Large intestine (tissue), 3 donors: Measurements from ENCODE around the gene ZNF319. TPM values are rescaled to one million over a fixed set of nuclear protein-coding genes. Genes with fewer than 3 reads are reported as not detected.

ENCODE experiments used
- DNase-seq, 2 donors: peaks; one replicate each; pipeline versions ENCODE4 v3.0.0 to v3.0.0-alpha.2; 2013
- H3K27ac ChIP-seq: one replicate; pipeline ENCODE4 v1.5.1; 2013; ENCODE audit warnings: low read length
- H3K27me3 ChIP-seq: 2 replicates; pipeline ENCODE4 v1.6.1; 2013; ENCODE audit warnings: low read length; ENCODE audit not compliant: control insufficient read depth, insufficient read depth
- H3K36me3 ChIP-seq: 2 replicates; pipeline ENCODE4 v1.6.1; 2013; ENCODE audit warnings: low read length; ENCODE audit not compliant: control insufficient read depth, insufficient read depth
- H3K4me1 ChIP-seq: one replicate; pipeline ENCODE4 v1.6.1; 2013; ENCODE audit warnings: low read length; ENCODE audit not compliant: control insufficient read depth, insufficient read depth
- H3K4me3 ChIP-seq: one replicate; pipeline ENCODE4 v1.5.1; 2013; ENCODE audit warnings: low read length
- H3K9me3 ChIP-seq: one replicate; pipeline ENCODE4 v1.6.1; 2013; ENCODE audit warnings: mild to moderate bottlenecking, low read depth, low read length, moderate library complexity; ENCODE audit not compliant: control insufficient read depth
- WGBS: methylation state at CpG from one replicate; pipeline ENCODE4 v1.1.5; 2013; ENCODE audit warnings: low lambda C conversion rate; ENCODE audit not compliant: insufficient coverage; 5-methylcytosine and 5-hydroxymethylcytosine counted together
- polyA plus RNA-seq: library from polyadenylated mRNA; unstranded; fragments of 120-200 nt; gene quantifications from one replicate; pipeline ENCODE4 v1.2.1, GENCODE V29; 2013

The ZNF319 gene
- polyA plus RNA-seq, 1 donor: 5.8 TPM

DNA sequence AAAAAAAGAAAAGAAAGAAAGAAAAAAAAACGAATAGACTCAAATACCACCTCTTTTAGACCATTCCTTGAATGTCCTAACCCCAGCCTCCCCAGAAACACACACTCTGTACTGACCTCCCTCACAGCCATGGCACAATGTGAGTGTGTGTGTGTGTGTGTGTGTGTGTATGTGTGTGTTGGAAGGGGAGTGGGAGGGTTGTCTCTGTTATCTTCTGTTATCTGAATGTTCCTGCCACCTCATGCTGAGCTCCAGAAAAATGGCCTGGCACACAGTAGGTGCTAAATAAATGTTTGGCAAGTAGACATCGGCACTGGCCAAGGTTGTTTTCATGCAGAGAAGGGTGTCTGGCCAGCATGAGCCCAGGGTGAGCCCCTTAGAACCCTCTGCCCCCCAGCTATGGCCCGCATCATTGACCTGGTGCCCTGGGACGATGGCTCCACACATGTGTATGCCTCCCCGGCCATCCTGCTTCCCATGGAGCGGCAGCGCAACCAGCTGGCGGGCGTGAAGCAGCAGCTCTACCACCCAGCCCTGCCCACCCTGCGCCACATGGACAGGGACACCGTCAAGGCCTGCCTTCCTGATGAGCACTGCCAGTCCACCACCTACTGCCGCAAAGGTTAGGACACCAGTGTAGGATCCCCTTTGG lies 22.9 kb downstream of the ZNF319 start:
- H3K27me3 ChIP-seq: peaks cover 4% of the 10 kb centered on the region
- H3K27ac ChIP-seq: no peak overlapping the region
- H3K4me1 ChIP-seq: no peaks in the 10 kb centered on the region
- no peak overlapping the region for H3K4me3 ChIP-seq
- H3K9me3 ChIP-seq: no peaks in the 10 kb centered on the region
- H3K36me3 ChIP-seq: no peaks in the 10 kb centered on the region
- no CpG with 5 or more reads among the region's 12 CpGs for WGBS
- DNase-seq: no peak

DNA sequence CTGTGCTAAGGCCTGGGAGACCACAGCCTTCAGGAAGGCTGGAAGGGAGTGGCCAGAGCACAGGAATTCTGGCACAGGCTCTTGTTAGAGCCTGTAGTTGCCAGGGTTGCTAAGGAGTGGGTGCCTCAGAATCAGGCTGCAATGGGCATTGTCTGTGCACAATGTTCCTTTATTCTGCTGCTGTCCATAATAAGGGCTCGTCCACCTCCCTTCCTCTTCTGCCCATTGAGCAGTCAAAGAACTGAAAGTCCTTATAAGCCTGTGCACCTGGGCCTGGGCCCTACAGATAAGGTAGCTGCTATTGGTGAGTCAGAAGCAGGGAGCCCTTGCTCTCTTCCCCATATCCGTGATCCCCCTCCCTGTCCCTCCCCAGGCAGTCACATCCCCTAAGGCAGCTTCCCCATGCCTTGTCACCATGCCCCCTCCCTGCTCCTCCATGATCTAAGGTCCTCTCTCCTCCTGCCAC lies 24.1 kb downstream of the ZNF319 start:
- H3K9me3 ChIP-seq: no peaks in the 10 kb centered on the region
- H3K27me3 ChIP-seq: no peaks in the 10 kb centered on the region
- H3K36me3 ChIP-seq: no peaks in the 10 kb centered on the region
- WGBS: no CpG with 5 or more reads among the region's 2 CpGs
- H3K27ac ChIP-seq: no peak overlapping the region
- no peak for DNase-seq
- H3K4me1 ChIP-seq: no peaks in the 10 kb centered on the region
- no peak overlapping the region for H3K4me3 ChIP-seq

DNA sequence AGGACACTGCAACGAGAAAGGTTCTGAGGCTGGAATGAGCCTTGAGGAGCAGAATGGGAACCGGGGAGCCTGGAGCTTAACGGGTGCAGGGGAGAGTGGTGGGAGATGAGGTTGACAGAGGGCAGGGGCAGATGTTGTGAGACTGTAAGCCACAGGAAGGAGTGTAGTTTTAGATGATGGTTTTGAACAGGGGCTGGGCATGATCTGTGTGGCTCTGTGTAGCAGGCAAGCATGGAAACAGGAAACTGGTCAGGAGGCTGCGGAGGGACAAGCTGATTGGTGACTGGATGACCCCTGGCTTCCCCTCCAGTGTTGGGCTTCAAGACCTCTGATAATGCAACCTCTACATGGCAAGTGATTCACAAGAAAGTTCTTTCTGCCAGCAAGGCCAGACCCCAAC lies 28.2 kb downstream of the ZNF319 start:
- Histone ChIP-seq H3K9me3 (no peaks in the 10 kb centered on the region), H3K36me3 (no peaks in the 10 kb centered on the region), H3K4me3 (no peak overlapping the region), H3K27ac (no peak overlapping the region), H3K27me3 (no peaks in the 10 kb centered on the region), H3K4me1 (no peaks in the 10 kb centered on the region)
- no CpG with 5 or more reads among the region's 4 CpGs for WGBS
- DNase-seq: no peak

GRCh38 chr16:57971848-57972247 lies 28.6 kb downstream of the ZNF319 start:
- Histone ChIP-seq H3K4me1 (no peaks in the 10 kb centered on the region), H3K36me3 (no peaks in the 10 kb centered on the region), H3K4me3 (no peak overlapping the region), H3K27ac (no peak overlapping the region), H3K27me3 (no peaks in the 10 kb centered on the region), H3K9me3 (no peaks in the 10 kb centered on the region)
- DNase-seq: no peak
- 70% methylated on average over 1 of the region's 1 CpG for WGBS

GRCh38 chr16:57970970-57971369 lies 29.5 kb downstream of the ZNF319 start, which contains the start of gene CNGB1:
CNGB1 (minus strand) TSS chr16:57971128; CDS start chr16:57967286, 3,842 bp downstream.
- no CpG with 5 or more reads among the region's 6 CpGs for WGBS
- Histone ChIP-seq H3K4me3 (no peak within 1 kb of the TSS), H3K36me3 (no peaks in the 10 kb centered on the region), H3K27me3 (no peaks in the 10 kb centered on the region), H3K9me3 (no peaks in the 10 kb centered on the region), H3K27ac (no peak within 1 kb of the TSS), H3K4me1 (no peaks in the 10 kb centered on the region)
- DNase-seq: no peak

DNA sequence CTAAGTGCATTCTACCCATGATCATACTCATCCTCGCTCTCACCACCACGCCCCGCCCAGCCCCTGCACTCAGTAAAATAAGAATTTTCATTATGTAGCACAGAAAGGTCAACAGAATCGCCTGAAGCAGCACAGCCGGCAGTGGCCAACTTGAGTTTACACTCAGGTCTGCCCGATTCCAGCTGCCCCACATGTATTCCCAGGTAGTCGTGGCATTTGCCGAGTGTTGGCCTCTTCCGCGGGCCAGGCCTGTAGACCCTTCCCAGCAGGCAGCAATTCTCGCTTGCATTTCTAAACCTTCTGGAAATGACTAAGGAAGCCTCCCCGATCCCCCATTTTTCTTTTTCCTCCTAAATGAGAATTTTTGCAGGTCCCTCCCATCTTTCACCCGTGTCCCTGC lies 30.2 kb downstream of the ZNF319 start:
- no peak overlapping the region for H3K27ac ChIP-seq
- no peaks in the 10 kb centered on the region for H3K4me1 ChIP-seq
- no CpG with 5 or more reads among the region's 13 CpGs for WGBS
- no peak for DNase-seq
- H3K36me3 ChIP-seq: no peaks in the 10 kb centered on the region
- H3K27me3 ChIP-seq: no peaks in the 10 kb centered on the region
- H3K9me3 ChIP-seq: no peaks in the 10 kb centered on the region
- H3K4me3 ChIP-seq: no peak overlapping the region

GRCh38 chr16:57969451-57970123 lies 30.9 kb downstream of the ZNF319 start:
- Histone ChIP-seq H3K36me3 (no peaks in the 10 kb centered on the region), H3K9me3 (no peaks in the 10 kb centered on the region), H3K4me3 (no peak overlapping the region), H3K27me3 (no peaks in the 10 kb centered on the region), H3K4me1 (no peaks in the 10 kb centered on the region), H3K27ac (no peak overlapping the region)
- DNase-seq: no peak
- WGBS: 93% methylated on average over 5 of the region's 10 CpGs

DNA sequence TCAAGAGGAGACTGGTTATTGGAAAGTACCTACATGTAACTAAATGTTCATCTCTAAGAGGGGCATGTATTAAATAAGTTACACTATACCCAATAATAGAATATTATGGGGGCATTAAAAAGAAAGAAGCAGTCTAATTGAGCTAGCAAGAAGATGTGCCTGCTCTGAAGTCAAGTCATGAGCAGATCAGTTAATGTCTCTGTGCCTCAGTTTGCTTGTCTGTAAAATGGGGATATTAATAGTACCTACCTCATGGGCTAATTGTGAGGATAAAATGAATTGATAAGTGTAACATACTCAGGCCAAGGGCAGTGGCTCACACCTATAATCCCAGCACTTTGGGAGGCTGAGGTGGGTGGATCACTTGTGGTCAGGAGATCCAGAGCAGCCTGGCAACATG lies 32.6 kb downstream of the ZNF319 start:
- Histone ChIP-seq H3K36me3 (no peaks in the 10 kb centered on the region), H3K9me3 (no peaks in the 10 kb centered on the region), H3K4me3 (no peak overlapping the region), H3K27ac (no peak overlapping the region), H3K4me1 (no peaks in the 10 kb centered on the region), H3K27me3 (no peaks in the 10 kb centered on the region)
- DNase-seq: no peak

DNA sequence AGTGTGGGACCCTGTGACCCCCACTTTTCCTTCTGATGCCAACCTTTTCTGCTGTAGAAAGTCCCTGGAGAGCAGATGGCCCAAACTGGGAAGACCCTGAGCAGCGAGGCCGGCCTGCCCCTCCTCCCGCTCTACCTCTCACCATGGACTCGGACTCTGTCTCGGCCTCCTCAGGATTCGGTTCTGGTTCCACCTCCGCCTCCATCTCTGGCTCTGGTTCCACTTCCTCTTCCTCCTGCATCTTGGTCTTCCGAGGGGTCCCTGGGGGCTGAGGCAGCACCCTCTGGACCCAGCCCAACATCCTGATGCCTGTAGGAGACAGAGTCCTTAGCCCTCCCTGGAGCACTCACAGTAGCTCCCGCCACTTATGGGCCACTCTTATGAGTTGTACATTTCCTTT lies 33.5 kb downstream of the ZNF319 start:
- H3K27me3 ChIP-seq: no peaks in the 10 kb centered on the region
- DNase-seq: no peak
- WGBS: no CpG with 5 or more reads among the region's 9 CpGs

DNA sequence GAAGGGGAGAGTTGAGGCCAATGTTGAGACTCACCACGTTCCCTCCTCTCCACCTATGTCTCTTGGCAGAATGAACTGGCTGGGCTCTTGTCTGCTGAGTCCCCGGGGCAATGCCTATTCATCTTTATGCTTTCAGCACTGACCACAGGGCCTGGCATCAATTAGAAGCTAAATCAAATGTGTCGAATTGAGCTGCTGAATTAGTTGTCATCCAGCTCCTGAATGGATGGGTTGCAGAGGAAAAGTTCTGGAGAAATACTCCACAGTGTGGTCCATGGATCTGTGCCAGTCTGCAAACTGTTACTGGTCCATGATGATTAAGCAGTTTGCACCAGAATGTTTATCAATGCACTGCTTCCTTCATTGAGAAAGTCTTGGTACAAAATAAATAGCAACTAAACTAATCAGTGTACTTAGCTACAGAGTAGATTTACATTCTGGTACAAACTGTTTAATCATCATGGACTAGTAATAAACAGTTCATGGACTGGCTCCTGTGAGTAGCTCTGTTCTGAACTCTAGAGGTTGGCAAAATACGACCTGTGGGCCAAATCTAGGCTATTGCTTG lies 34.2 kb downstream of the ZNF319 start:
- no peak overlapping the region for H3K27ac ChIP-seq
- no peaks in the 10 kb centered on the region for H3K36me3 ChIP-seq
- H3K27me3 ChIP-seq: no peaks in the 10 kb centered on the region
- H3K4me1 ChIP-seq: no peaks in the 10 kb centered on the region
- H3K4me3 ChIP-seq: no peak overlapping the region
- no peaks in the 10 kb centered on the region for H3K9me3 ChIP-seq
- no CpG with 5 or more reads among the region's 4 CpGs for WGBS
- DNase-seq: no peak

More for the DNA sequence above, 33.5 kb downstream of the ZNF319 start:
- Histone ChIP-seq H3K27ac (no peak overlapping the region), H3K36me3 (no peaks in the 10 kb centered on the region), H3K4me3 (no peak overlapping the region), H3K9me3 (no peaks in the 10 kb centered on the region), H3K4me1 (no peaks in the 10 kb centered on the region)
